Kidney (tissue), 14 donors: ENCODE data around the gene SCAP. TPM values are rescaled to one million over a fixed set of nuclear protein-coding genes. Genes with fewer than 3 reads are reported as not detected.

Source experiments
- DNase-seq, 5 donors: peaks; one replicate each; pipeline ENCODE4 v3.0.0-alpha.2; 2013 to 2020
- FAIRE-seq: peaks from 2 replicates; lab custom pipeline; 2012; peaks lifted over from hg19 to GRCh38; lab: Jason Lieb, UNC
- H3K27ac ChIP-seq, 2 donors: one replicate each; pipeline ENCODE4 v1.7.0; 2013; ENCODE audit warnings: low read depth in 2 of 2, low read length in 2 of 2, inconsistent platforms in 1 of 2
- H3K27me3 ChIP-seq: one replicate; pipeline ENCODE4 v1.7.1; 2013; ENCODE audit warnings: low read length, inconsistent platforms; ENCODE audit not compliant: control insufficient read depth, insufficient read depth
- H3K36me3 ChIP-seq, 3 donors: one replicate each; pipeline versions ENCODE4 v1.7.0 to v1.7.1; 2013; ENCODE audit warnings: low read length in 3 of 3, control low read depth in 1 of 3, inconsistent platforms in 1 of 3; ENCODE audit not compliant: insufficient read depth in 3 of 3, control insufficient read depth in 2 of 3
- H3K4me1 ChIP-seq, 3 donors: one replicate each; pipeline versions ENCODE4 v1.7.0 to v1.7.1; 2013; ENCODE audit warnings: low read length in 3 of 3, inconsistent platforms in 1 of 3, low read depth in 1 of 3; ENCODE audit not compliant: control insufficient read depth in 2 of 3, insufficient read depth in 2 of 3
- H3K4me3 ChIP-seq, 3 donors: one replicate each; pipeline versions ENCODE4 v1.7.0 to v1.8.1; 2013; ENCODE audit warnings: low read length in 3 of 3, control low read depth in 1 of 3, inconsistent platforms in 1 of 3
- H3K9ac ChIP-seq, 3 donors: one replicate each; pipeline versions ENCODE4 v1.7.0 to v1.7.1; 2013; ENCODE audit warnings: low read length in 3 of 3, control low read depth in 1 of 3, inconsistent platforms in 1 of 3
- H3K9me3 ChIP-seq, 3 donors: one replicate each; pipeline versions ENCODE4 v1.7.0 to v1.7.1; 2013; ENCODE audit warnings: low read length in 3 of 3, control low read depth in 1 of 3, inconsistent platforms in 1 of 3; ENCODE audit not compliant: control insufficient read depth in 2 of 3, insufficient read depth in 1 of 3
- intact Hi-C: fragments of 100-400 bp; cut with DNase I; formaldehyde crosslinking; loops from one replicate; pipeline ENCODE4 v1.11.1; 2022
- polyA plus RNA-seq: library from polyadenylated mRNA; stranded (reverse); fragments of 350-450 nt; fragmentation: Illumina TruSeq; extraction: RNeasy Lipid Tissue Mini Kit (QIAGEN cat#74804); gene quantifications from one replicate; pipeline ENCODE4 v1.2.3, GENCODE V29; 2014; ENCODE audit warnings: low read depth, low replicate concordance; ENCODE audit not compliant: insufficient read depth
- total RNA-seq: library from RNA; stranded (reverse); fragmentation: NEBNext Ultra II Directional; extraction: Animal tissue kit (Norgen Biotek cat#: 25700); gene quantifications from one replicate; pipeline ENCODE4 v1.2.1, GENCODE V29; 2021
- TF ChIP-seq, protein P1 (sequence below): IDR thresholded peaks from 3 replicates; pipeline ENCODE4 v1.5.1; 2012; ENCODE audit warnings: mild to moderate bottlenecking, moderate library complexity, borderline replicate concordance; ENCODE audit not compliant: insufficient read depth; ENCODE audit errors: extremely low read depth
- donor health status: control.
- donor health status: control.
- donor health status: control.
- donor health status: control.
- donor health status: control.
- donor health status: DM: yes; HTN: yes; CAD: no.
- donor health status: Normal renal cell carcinoma (clear cell type).

Gene SCAP
- total and polyA plus RNA-seq, 2 donors from 2014 or later: 47.3 to 85.1 TPM

DNA sequence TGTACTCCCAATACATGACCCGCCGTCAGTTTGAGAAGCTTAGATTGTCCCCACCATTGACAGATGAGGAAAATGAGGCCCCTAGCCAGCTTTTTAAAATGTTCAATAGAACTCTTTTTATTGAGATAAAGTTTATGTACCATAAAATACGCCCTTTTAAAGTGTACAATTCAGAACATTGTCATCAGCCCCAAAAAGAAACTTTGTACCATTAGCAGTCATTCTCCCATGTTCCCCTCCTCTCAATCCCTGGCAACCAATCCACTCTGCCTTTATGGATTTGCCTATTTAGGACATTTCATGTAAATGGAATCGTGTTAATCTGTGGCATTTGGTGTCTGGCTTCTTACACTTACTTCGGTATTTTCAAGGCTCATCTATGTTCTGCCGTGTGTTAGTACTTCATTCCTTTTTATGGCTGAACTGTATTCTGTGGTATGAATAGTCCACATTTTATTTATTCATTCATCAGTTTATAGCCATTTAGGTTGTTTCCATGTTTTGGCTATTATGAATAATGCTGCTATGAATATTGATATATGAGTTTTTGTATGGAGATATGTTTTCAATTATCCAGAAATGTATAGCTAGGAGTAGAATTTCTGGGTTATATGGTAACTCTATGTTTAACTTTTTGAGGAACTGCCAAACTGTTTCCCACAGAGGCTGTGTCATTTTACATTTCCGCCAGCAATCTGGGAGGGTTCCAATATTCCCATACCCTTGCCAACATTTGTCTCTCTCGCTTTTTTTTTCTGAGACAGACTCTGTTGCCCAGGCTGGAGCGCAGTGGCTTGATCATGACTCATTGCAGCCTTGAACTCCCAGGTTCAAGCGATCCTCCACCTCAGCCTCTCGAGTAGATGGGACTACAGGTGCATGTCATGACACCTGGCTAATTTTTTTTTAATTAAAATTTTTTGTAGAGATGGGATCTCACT lies 110.3 kb downstream of the SCAP start:
- no peak for FAIRE-seq
- H3K9me3 ChIP-seq: no peaks in the 10 kb centered on the region
- no peaks in the 10 kb centered on the region for H3K27me3 ChIP-seq
- intact Hi-C loops: no loop called here
- no peak overlapping the region for H3K4me3 ChIP-seq
- TF ChIP-seq, protein P1, sequence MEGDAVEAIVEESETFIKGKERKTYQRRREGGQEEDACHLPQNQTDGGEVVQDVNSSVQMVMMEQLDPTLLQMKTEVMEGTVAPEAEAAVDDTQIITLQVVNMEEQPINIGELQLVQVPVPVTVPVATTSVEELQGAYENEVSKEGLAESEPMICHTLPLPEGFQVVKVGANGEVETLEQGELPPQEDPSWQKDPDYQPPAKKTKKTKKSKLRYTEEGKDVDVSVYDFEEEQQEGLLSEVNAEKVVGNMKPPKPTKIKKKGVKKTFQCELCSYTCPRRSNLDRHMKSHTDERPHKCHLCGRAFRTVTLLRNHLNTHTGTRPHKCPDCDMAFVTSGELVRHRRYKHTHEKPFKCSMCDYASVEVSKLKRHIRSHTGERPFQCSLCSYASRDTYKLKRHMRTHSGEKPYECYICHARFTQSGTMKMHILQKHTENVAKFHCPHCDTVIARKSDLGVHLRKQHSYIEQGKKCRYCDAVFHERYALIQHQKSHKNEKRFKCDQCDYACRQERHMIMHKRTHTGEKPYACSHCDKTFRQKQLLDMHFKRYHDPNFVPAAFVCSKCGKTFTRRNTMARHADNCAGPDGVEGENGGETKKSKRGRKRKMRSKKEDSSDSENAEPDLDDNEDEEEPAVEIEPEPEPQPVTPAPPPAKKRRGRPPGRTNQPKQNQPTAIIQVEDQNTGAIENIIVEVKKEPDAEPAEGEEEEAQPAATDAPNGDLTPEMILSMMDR: no peak
- DNase-seq: no peak
- no peak overlapping the region for H3K27ac ChIP-seq
- H3K36me3 ChIP-seq: no peaks in the 10 kb centered on the region
- no peaks in the 10 kb centered on the region for H3K4me1 ChIP-seq
- H3K9ac ChIP-seq: no peak overlapping the region

Other genes starting within 250 kb of the SCAP start
- gene KIF9, start 193.1 kb downstream of the SCAP start, total RNA-seq: 16.9 TPM
- 32.9 TPM for gene KIF9, start 193.1 kb downstream of the SCAP start, polyA plus RNA-seq
- gene KLHL18, start 193.0 kb downstream of the SCAP start, total RNA-seq: 31.1 TPM
- 10.6 TPM for gene KLHL18, start 193.0 kb downstream of the SCAP start, polyA plus RNA-seq
- 48.5 TPM for gene PTPN23, start 94.9 kb downstream of the SCAP start, total RNA-seq
- 12.6 TPM for gene PTPN23, start 94.9 kb downstream of the SCAP start, polyA plus RNA-seq
- gene ELP6, start 37.8 kb upstream of the SCAP start, total RNA-seq: 28.6 TPM
- gene ELP6, start 37.8 kb upstream of the SCAP start, polyA plus RNA-seq: 46.1 TPM
- 0.16 TPM for gene CSPG5, start 102.9 kb upstream of the SCAP start, total RNA-seq
- 0.67 TPM for gene CSPG5, start 102.9 kb upstream of the SCAP start, polyA plus RNA-seq